PC-9 (cell line): ENCODE data around the gene TPCN2.

Experiments used
- EZH2 ChIP-seq: fragments of 200-600 bp; sonication (generic); IDR thresholded peaks from 2 replicates; pipeline ENCODE4 v1.8.0; 2017; ENCODE audit warnings: antibody characterized with exemption, low read depth
- TF ChIP-seq, protein P1 (sequence below): fragments of 200-600 bp; sonication (generic); conservative IDR thresholded peaks from 2 replicates; pipeline ENCODE4 v1.6.1; 2017; ENCODE audit warnings: mixed run types, antibody characterized with exemption, mild to moderate bottlenecking, moderate library complexity

DNA sequence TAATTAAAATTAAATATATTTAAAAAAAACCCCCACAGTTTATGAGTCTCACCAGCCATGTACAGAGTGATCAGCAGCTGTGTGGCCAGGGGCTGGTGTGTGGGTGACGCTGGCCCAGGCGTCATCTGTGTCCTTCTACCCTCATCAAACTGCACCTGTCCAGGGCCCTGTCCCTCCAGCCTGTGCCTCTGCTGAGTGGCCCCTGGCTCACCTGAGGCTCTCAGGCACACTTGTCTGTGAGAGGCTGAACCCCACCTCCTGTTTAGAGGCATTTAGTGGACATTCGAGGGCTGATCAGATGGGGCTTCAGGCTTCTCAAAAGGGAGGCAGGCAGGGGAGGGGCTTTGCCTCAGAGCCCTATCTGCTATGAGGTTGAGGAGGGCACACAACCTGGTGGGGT lies 77.1 kb downstream of the TPCN2 start:
- TF ChIP-seq, protein P1, sequence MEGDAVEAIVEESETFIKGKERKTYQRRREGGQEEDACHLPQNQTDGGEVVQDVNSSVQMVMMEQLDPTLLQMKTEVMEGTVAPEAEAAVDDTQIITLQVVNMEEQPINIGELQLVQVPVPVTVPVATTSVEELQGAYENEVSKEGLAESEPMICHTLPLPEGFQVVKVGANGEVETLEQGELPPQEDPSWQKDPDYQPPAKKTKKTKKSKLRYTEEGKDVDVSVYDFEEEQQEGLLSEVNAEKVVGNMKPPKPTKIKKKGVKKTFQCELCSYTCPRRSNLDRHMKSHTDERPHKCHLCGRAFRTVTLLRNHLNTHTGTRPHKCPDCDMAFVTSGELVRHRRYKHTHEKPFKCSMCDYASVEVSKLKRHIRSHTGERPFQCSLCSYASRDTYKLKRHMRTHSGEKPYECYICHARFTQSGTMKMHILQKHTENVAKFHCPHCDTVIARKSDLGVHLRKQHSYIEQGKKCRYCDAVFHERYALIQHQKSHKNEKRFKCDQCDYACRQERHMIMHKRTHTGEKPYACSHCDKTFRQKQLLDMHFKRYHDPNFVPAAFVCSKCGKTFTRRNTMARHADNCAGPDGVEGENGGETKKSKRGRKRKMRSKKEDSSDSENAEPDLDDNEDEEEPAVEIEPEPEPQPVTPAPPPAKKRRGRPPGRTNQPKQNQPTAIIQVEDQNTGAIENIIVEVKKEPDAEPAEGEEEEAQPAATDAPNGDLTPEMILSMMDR, result no peak
- TF ChIP-seq EZH2, result no peak
